Left forelimb (tissue), 1 donor: ENCODE measurements around the gene EXT2.

Experiments
- DNase-seq: peaks from one replicate; pipeline ENCODE4 v3.0.0-alpha.2; 2018; ENCODE audit warnings: low spot score

The EXT2 gene

GRCh38 chr11:44203270-44204043, 108.0 kb downstream of the EXT2 start:
- no peak for DNase-seq

- DNase-seq, result no peak
These were observed 109.9 kb downstream of the EXT2 start for GRCh38 chr11:44205352-44205751.

GRCh38 chr11:44205836-44206235, 110.4 kb downstream of the EXT2 start:
- no peak for DNase-seq

- no peak for DNase-seq
These were observed 111.8 kb downstream of the EXT2 start for GRCh38 chr11:44207292-44207691.

- no peak for DNase-seq
These were observed 113.6 kb downstream of the EXT2 start for GRCh38 chr11:44208976-44209603.

GRCh38 chr11:44212128-44212527, 116.7 kb downstream of the EXT2 start:
- no peak for DNase-seq

- DNase-seq, result no peak
These were observed 117.7 kb downstream of the EXT2 start for GRCh38 chr11:44213148-44213547.

GRCh38 chr11:44217432-44217831, 122.0 kb downstream of the EXT2 start:
- DNase-seq, result no peak

- DNase-seq, result no peak
These were observed 124.6 kb downstream of the EXT2 start for GRCh38 chr11:44219830-44220796.

- DNase-seq, result no peak
These were observed 126.0 kb downstream of the EXT2 start for GRCh38 chr11:44221456-44221855.

GRCh38 chr11:44221992-44222391, 126.5 kb downstream of the EXT2 start:
- DNase-seq, result no peak

GRCh38 chr11:44223238-44223637, 127.8 kb downstream of the EXT2 start:
- DNase-seq, result no peak

GRCh38 chr11:44224867-44225501, 129.5 kb downstream of the EXT2 start:
- no peak for DNase-seq

GRCh38 chr11:44226490-44226889, 131.0 kb downstream of the EXT2 start:
- no peak for DNase-seq

GRCh38 chr11:44226945-44227344, 131.5 kb downstream of the EXT2 start:
- DNase-seq, result no peak

GRCh38 chr11:44228379-44228778, 132.9 kb downstream of the EXT2 start:
- DNase-seq, result no peak

- no peak for DNase-seq
These were observed 133.6 kb downstream of the EXT2 start for GRCh38 chr11:44229098-44229497.

GRCh38 chr11:44229624-44230023, 134.1 kb downstream of the EXT2 start:
- no peak for DNase-seq

- no peak for DNase-seq
These were observed 140.3 kb downstream of the EXT2 start for GRCh38 chr11:44235765-44236201.

- no peak for DNase-seq
These were observed 140.8 kb downstream of the EXT2 start for GRCh38 chr11:44236296-44236695.

GRCh38 chr11:44237156-44237555, 141.7 kb downstream of the EXT2 start:
- DNase-seq, result no peak

GRCh38 chr11:44241851-44242250, 146.4 kb downstream of the EXT2 start:
- no peak for DNase-seq
